WTC11 (cell line): ENCODE results near the gene SLC1A3.

ENCODE experiments used
- CBFB ChIP-seq: sonication (generic); formaldehyde crosslinking; IDR thresholded peaks from 2 replicates; pipeline ENCODE4 v1.8.1; 2022; ENCODE audit warnings: mild to moderate bottlenecking, low read depth, missing genetic modification reagents
- FOXJ3 ChIP-seq: sonication (generic); formaldehyde crosslinking; IDR thresholded peaks from 2 replicates; pipeline ENCODE4 v1.9.0; 2021; ENCODE audit warnings: missing genetic modification reagents, mild to moderate bottlenecking, borderline replicate concordance
- GABPB1 ChIP-seq: sonication (generic); formaldehyde crosslinking; IDR thresholded peaks from 2 replicates; pipeline ENCODE4 v1.8.1; 2023; ENCODE audit warnings: mild to moderate bottlenecking, missing genetic modification reagents
- MYBL2 ChIP-seq: sonication (generic); formaldehyde crosslinking; IDR thresholded peaks from 2 replicates; pipeline ENCODE4 v1.8.1; 2023; ENCODE audit warnings: mild to moderate bottlenecking, moderate library complexity, missing genetic modification reagents
- NR1H2 ChIP-seq: sonication (generic); formaldehyde crosslinking; IDR thresholded peaks from 2 replicates; pipeline ENCODE4 v1.9.0; 2021; ENCODE audit warnings: mild to moderate bottlenecking, moderate library complexity, missing genetic modification reagents
- RELA ChIP-seq: sonication (generic); formaldehyde crosslinking; IDR thresholded peaks from 2 replicates; pipeline ENCODE4 v1.8.1; 2022; ENCODE audit warnings: missing genetic modification reagents, mild to moderate bottlenecking, borderline replicate concordance
- SMAD4 ChIP-seq: sonication (generic); formaldehyde crosslinking; IDR thresholded peaks from 2 replicates; pipeline ENCODE4 v1.8.0; 2022; ENCODE audit warnings: mild to moderate bottlenecking, missing genetic modification reagents
- SP1 ChIP-seq: sonication (generic); formaldehyde crosslinking; conservative IDR thresholded peaks from 2 replicates; pipeline ENCODE4 v1.8.1; 2022; ENCODE audit warnings: missing genetic modification reagents
- TCF7 ChIP-seq: sonication (generic); formaldehyde crosslinking; IDR thresholded peaks from 2 replicates; pipeline ENCODE4 v1.8.0; 2022; ENCODE audit warnings: mild to moderate bottlenecking, low read depth, missing genetic modification reagents, moderate library complexity
- TF ChIP-seq, protein P1 (sequence below): sonication (generic); formaldehyde crosslinking; IDR thresholded peaks from 2 replicates; pipeline ENCODE4 v1.8.0; 2022; ENCODE audit warnings: mild to moderate bottlenecking, missing genetic modification reagents
- TF ChIP-seq, protein P2 (sequence below): fragments of 200-600 bp; IDR thresholded peaks from 2 replicates; pipeline ENCODE4 v1.8.0; 2022; ENCODE audit warnings: antibody characterized with exemption
- TF ChIP-seq, protein P3 (sequence below): sonication (generic); formaldehyde crosslinking; IDR thresholded peaks from 2 replicates; pipeline ENCODE4 v1.8.1; 2022; ENCODE audit warnings: low read depth, mild to moderate bottlenecking, moderate library complexity, missing genetic modification reagents, borderline replicate concordance
- TF ChIP-seq, protein P4 (sequence below): sonication (generic); formaldehyde crosslinking; IDR thresholded peaks from 2 replicates; pipeline ENCODE4 v1.8.0; 2022; ENCODE audit warnings: mild to moderate bottlenecking, missing genetic modification reagents

DNA sequence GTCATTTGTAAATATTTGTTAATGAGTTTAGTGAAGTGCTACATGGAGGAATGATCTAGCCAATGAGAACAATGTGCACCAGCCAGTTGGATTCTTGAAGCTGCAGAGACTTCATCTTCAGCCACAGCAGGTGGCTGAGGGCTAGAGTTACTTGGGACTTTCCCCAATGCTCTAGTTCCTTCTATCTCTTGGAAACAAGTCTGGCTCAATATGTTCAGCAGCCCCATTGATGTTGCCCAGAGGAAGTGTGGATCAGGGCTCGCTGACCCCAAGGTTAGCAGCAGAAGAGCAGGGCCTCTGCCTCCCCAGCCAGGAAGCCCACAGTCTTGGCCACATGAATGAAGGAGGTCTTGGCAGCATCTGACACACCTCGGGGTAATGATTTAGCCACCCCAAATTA lies 117.5 kb downstream of the SLC1A3 start:
- TF ChIP-seq, protein P1, sequence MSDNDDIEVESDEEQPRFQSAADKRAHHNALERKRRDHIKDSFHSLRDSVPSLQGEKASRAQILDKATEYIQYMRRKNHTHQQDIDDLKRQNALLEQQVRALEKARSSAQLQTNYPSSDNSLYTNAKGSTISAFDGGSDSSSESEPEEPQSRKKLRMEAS (CRISPR knock-in tag): no peak
- no peak for TF ChIP-seq TCF7 (CRISPR knock-in tag)
- TF ChIP-seq, protein P2, sequence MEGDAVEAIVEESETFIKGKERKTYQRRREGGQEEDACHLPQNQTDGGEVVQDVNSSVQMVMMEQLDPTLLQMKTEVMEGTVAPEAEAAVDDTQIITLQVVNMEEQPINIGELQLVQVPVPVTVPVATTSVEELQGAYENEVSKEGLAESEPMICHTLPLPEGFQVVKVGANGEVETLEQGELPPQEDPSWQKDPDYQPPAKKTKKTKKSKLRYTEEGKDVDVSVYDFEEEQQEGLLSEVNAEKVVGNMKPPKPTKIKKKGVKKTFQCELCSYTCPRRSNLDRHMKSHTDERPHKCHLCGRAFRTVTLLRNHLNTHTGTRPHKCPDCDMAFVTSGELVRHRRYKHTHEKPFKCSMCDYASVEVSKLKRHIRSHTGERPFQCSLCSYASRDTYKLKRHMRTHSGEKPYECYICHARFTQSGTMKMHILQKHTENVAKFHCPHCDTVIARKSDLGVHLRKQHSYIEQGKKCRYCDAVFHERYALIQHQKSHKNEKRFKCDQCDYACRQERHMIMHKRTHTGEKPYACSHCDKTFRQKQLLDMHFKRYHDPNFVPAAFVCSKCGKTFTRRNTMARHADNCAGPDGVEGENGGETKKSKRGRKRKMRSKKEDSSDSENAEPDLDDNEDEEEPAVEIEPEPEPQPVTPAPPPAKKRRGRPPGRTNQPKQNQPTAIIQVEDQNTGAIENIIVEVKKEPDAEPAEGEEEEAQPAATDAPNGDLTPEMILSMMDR: no peak
- TF ChIP-seq GABPB1: no peak
- TF ChIP-seq MYBL2: no peak
- no peak for TF ChIP-seq FOXJ3 (CRISPR knock-in tag)
- no peak for TF ChIP-seq CBFB (CRISPR knock-in tag)
- TF ChIP-seq RELA (CRISPR knock-in tag): no peak
- no peak for TF ChIP-seq SP1 (CRISPR knock-in tag)
- TF ChIP-seq, protein P3, sequence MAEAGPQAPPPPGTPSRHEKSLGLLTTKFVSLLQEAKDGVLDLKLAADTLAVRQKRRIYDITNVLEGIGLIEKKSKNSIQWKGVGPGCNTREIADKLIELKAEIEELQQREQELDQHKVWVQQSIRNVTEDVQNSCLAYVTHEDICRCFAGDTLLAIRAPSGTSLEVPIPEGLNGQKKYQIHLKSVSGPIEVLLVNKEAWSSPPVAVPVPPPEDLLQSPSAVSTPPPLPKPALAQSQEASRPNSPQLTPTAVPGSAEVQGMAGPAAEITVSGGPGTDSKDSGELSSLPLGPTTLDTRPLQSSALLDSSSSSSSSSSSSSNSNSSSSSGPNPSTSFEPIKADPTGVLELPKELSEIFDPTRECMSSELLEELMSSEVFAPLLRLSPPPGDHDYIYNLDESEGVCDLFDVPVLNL (CRISPR knock-in tag): no peak
- TF ChIP-seq, protein P4, sequence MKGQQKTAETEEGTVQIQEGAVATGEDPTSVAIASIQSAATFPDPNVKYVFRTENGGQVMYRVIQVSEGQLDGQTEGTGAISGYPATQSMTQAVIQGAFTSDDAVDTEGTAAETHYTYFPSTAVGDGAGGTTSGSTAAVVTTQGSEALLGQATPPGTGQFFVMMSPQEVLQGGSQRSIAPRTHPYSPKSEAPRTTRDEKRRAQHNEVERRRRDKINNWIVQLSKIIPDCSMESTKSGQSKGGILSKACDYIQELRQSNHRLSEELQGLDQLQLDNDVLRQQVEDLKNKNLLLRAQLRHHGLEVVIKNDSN: no peak
- TF ChIP-seq NR1H2 (CRISPR knock-in tag): no peak
- TF ChIP-seq SMAD4 (CRISPR knock-in tag): no peak
